Neural progenitor cell (in vitro differentiated cells): Measurements from ENCODE around the gene CACNG7. TPM values are rescaled to one million over a fixed set of nuclear protein-coding genes. Genes with fewer than 3 reads are reported as not detected.
A peak's percentile ranks its signal among the peaks of the same experiment; 100 is the strongest.

Source experiments
- DNase-seq: peaks from one replicate; pipeline ENCODE4 v3.0.0-alpha.2; 2016; ENCODE audit warnings: low spot score
- H2AFZ ChIP-seq: fragments of 200-600 bp; sonication (generic); replicated peaks from 2 replicates; pipeline ENCODE4 v1.6.1; 2016; ENCODE audit warnings: antibody characterized with exemption
- H3F3A ChIP-seq: fragments of 200-600 bp; sonication (generic); 2 replicates; pipeline ENCODE4 v1.6.1; 2016; ENCODE audit warnings: antibody characterized with exemption, low read depth
- H3K27ac ChIP-seq: fragments of 200-600 bp; sonication (generic); 2 replicates; pipeline ENCODE4 v1.5.1; 2016; ENCODE audit warnings: mild to moderate bottlenecking
- H3K27me3 ChIP-seq: fragments of 200-600 bp; sonication (generic); 2 replicates; pipeline ENCODE4 v1.6.1; 2016; ENCODE audit warnings: mild to moderate bottlenecking, moderate library complexity
- H3K36me3 ChIP-seq: fragments of 200-600 bp; sonication (generic); 2 replicates; pipeline ENCODE4 v1.5.1; 2016
- H3K4me1 ChIP-seq: fragments of 200-600 bp; sonication (generic); 2 replicates; pipeline ENCODE4 v1.6.1; 2016; ENCODE audit warnings: mixed run types
- H3K4me2 ChIP-seq: fragments of 200-600 bp; sonication (generic); 2 replicates; pipeline ENCODE4 v1.6.1; 2016
- H3K4me3 ChIP-seq: fragments of 200-600 bp; sonication (generic); 2 replicates; pipeline ENCODE4 v1.5.1; 2016
- H3K79me2 ChIP-seq: fragments of 200-600 bp; sonication (generic); 2 replicates; pipeline ENCODE4 v1.6.1; 2016; ENCODE audit warnings: low read depth
- H3K9ac ChIP-seq: fragments of 200-600 bp; sonication (generic); 2 replicates; pipeline ENCODE4 v1.6.1; 2016
- H3K9me3 ChIP-seq: fragments of 200-600 bp; sonication (generic); 2 replicates; pipeline ENCODE4 v1.5.1; 2016; ENCODE audit warnings: low read depth
- H4K20me1 ChIP-seq: fragments of 200-600 bp; sonication (generic); 2 replicates; pipeline ENCODE4 v1.6.1; 2016; ENCODE audit warnings: low read depth
- H3K27ac Mint-ChIP-seq: 3 replicates; pipeline ENCODE4 v1.8.0; 2021; ENCODE audit warnings: mixed read lengths
- H3K27me3 Mint-ChIP-seq: 2 replicates; pipeline ENCODE4 v1.8.0; 2022; ENCODE audit warnings: low read depth, mild to moderate bottlenecking, inconsistent platforms, moderate library complexity, mixed read lengths; ENCODE audit not compliant: insufficient read depth
- H3K36me3 Mint-ChIP-seq: 3 replicates; pipeline ENCODE4 v1.8.0; 2021; ENCODE audit warnings: mixed read lengths
- H3K4me1 Mint-ChIP-seq: 3 replicates; pipeline ENCODE4 v1.8.0; 2021; ENCODE audit warnings: mixed read lengths
- H3K4me3 Mint-ChIP-seq: 3 replicates; pipeline ENCODE4 v1.8.0; 2021; ENCODE audit warnings: mild to moderate bottlenecking, moderate library complexity, mixed read lengths
- H3K9me3 Mint-ChIP-seq: 3 replicates; pipeline ENCODE4 v1.8.0; 2020; ENCODE audit warnings: mixed read lengths
- EZH2 ChIP-seq: fragments of 200-600 bp; sonication (generic); IDR thresholded peaks from 2 replicates; pipeline ENCODE4 v1.6.1; 2017; ENCODE audit warnings: antibody characterized with exemption, mild to moderate bottlenecking, moderate library complexity
- EZH2phosphoT487 ChIP-seq: fragments of 200-600 bp; sonication (generic); IDR thresholded peaks from 2 replicates; pipeline ENCODE4 v1.6.1; 2017; ENCODE audit warnings: antibody characterized with exemption
- total RNA-seq: library from RNA; depleted of rRNA; stranded (reverse); fragments of >200 nt; gene quantifications from 2 replicates; pipeline ENCODE4 v1.2.3, GENCODE V29; 2015; ENCODE audit warnings: low replicate concordance
- TF ChIP-seq, protein P1 (sequence below): fragments of 200-600 bp; sonication (generic); IDR thresholded peaks from 2 replicates; pipeline ENCODE4 v1.5.1; 2017; ENCODE audit warnings: antibody characterized with exemption, mild to moderate bottlenecking

Gene CACNG7
- total RNA-seq, 1 donor from 2014 or later, result 6.7 TPM

DNA sequence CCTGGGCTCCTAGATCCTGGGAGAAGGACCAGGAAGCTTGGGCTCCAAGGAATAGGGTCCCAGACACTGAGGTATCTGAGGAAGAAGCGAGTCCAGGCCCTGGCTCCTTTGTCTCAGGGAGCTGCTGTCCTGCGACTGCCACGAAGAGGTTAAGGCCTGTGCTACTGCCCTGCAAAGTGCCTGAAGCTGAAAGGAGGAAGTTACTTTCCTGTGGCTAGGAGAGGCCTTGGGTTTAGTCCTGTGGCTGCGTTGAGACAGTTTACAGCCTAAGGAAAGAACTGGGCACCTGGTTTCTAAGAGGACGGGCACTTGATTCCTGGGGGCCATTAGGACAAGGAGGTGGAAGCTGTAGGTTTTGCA is 38.6 kb upstream of the CACNG7 start:
- Histone ChIP-seq H3K79me2 (peaks cover 32% of the 10 kb centered on the region), H4K20me1 (peaks cover 33% of the 10 kb centered on the region), H3F3A (peaks cover 31% of the 10 kb centered on the region), H3K4me3 (peak overlapping the region; percentile 72), H3K27ac (peak overlapping the region; percentile 82), H3K9me3 (no peaks in the 10 kb centered on the region), H3K36me3 (no peaks in the 10 kb centered on the region), H2AFZ (no peak overlapping the region), H3K9ac (no peak overlapping the region), H3K4me2 (peak overlapping the region; percentile 94), H3K27me3 (no peaks in the 10 kb centered on the region), H3K4me1 (peaks cover 8% of the 10 kb centered on the region)
- peak overlapping the region; percentile 79 for H3K4me3 Mint-ChIP-seq
- DNase-seq, result peak; percentile 63
- TF ChIP-seq, protein P1, sequence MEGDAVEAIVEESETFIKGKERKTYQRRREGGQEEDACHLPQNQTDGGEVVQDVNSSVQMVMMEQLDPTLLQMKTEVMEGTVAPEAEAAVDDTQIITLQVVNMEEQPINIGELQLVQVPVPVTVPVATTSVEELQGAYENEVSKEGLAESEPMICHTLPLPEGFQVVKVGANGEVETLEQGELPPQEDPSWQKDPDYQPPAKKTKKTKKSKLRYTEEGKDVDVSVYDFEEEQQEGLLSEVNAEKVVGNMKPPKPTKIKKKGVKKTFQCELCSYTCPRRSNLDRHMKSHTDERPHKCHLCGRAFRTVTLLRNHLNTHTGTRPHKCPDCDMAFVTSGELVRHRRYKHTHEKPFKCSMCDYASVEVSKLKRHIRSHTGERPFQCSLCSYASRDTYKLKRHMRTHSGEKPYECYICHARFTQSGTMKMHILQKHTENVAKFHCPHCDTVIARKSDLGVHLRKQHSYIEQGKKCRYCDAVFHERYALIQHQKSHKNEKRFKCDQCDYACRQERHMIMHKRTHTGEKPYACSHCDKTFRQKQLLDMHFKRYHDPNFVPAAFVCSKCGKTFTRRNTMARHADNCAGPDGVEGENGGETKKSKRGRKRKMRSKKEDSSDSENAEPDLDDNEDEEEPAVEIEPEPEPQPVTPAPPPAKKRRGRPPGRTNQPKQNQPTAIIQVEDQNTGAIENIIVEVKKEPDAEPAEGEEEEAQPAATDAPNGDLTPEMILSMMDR, result no peak
- no peak for TF ChIP-seq EZH2phosphoT487
- TF ChIP-seq EZH2, result no peak
- no peaks in the 10 kb centered on the region for H3K9me3 Mint-ChIP-seq
- H3K4me1 Mint-ChIP-seq, result peaks cover 29% of the 10 kb centered on the region
- peak overlapping the region; percentile 87 for H3K27ac Mint-ChIP-seq
- peaks cover 19% of the 10 kb centered on the region for H3K27me3 Mint-ChIP-seq
- H3K36me3 Mint-ChIP-seq, result peaks cover 19% of the 10 kb centered on the region

DNA sequence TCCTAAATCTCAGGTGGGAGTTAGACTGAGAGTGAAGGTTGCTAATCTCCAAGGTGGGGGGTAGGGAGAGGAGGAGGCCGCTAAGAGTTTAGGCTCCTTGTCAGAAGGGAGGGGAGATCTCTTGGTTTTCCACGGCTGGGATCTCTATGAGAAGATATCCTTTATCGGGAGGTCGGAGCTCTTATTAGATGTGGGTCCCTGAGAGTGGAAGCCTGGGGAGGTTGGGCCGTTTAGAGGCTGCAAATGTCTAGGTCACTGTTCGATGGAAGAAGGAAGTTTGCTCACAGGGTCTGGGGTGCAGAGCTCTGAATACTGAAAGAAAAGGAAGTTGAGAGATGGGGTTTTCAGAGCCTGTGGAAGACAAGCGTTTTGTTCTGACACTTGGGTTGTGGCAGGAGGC is 37.6 kb upstream of the CACNG7 start:
- Mint-ChIP-seq H3K9me3 (no peaks in the 10 kb centered on the region), H3K4me3 (peak overlapping the region; percentile 79), H3K36me3 (peaks cover 24% of the 10 kb centered on the region), H3K27ac (no peak overlapping the region), H3K4me1 (peaks cover 24% of the 10 kb centered on the region), H3K27me3 (peaks cover 19% of the 10 kb centered on the region)
- Histone ChIP-seq H3K79me2 (peaks cover 32% of the 10 kb centered on the region), H3K9me3 (no peaks in the 10 kb centered on the region), H3K27me3 (no peaks in the 10 kb centered on the region), H3F3A (peaks cover 23% of the 10 kb centered on the region), H3K4me2 (no peak overlapping the region), H3K9ac (no peak overlapping the region), H3K4me3 (no peak overlapping the region), H3K36me3 (no peaks in the 10 kb centered on the region), H3K4me1 (peaks cover 4% of the 10 kb centered on the region), H4K20me1 (peaks cover 33% of the 10 kb centered on the region), H2AFZ (no peak overlapping the region), H3K27ac (no peak overlapping the region)
- no peak for DNase-seq
- TF ChIP-seq EZH2phosphoT487 (no peak), EZH2 (no peak)
- TF ChIP-seq, protein P1, result no peak

DNA sequence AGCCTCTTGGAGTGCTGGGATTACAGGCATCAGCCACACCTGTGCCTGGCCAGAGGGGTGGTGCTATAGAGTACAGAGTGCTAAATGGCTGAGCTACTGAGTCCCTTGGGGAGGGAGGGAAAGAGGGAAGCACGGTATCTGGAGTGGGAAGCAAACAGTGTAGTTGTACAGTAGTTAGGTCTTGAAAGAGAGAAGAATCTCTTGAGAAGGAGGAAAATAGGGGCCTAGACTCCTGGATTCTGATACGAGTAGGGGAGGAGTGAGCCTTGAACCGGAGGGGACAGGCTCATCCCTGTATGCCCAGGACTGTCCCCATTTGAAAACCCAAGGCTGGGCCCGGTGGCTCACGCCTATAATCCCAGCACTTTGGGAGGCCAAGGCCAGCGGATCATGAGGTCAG is 36.3 kb upstream of the CACNG7 start:
- no peak for DNase-seq
- Mint-ChIP-seq H3K9me3 (no peaks in the 10 kb centered on the region), H3K27ac (no peak overlapping the region), H3K27me3 (peaks cover 17% of the 10 kb centered on the region), H3K4me3 (no peak overlapping the region), H3K4me1 (peaks cover 18% of the 10 kb centered on the region), H3K36me3 (peaks cover 28% of the 10 kb centered on the region)
- Histone ChIP-seq H3F3A (peaks cover 23% of the 10 kb centered on the region), H4K20me1 (peaks cover 32% of the 10 kb centered on the region), H3K27ac (no peak overlapping the region), H3K27me3 (no peaks in the 10 kb centered on the region), H3K4me3 (no peak overlapping the region), H2AFZ (no peak overlapping the region), H3K9ac (no peak overlapping the region), H3K4me1 (peaks cover 4% of the 10 kb centered on the region), H3K36me3 (no peaks in the 10 kb centered on the region), H3K79me2 (peaks cover 32% of the 10 kb centered on the region), H3K4me2 (no peak overlapping the region), H3K9me3 (no peaks in the 10 kb centered on the region)
- TF ChIP-seq EZH2 (no peak), EZH2phosphoT487 (no peak)
- TF ChIP-seq, protein P1, result no peak
